ENCODE measurements around the gene LEMD2. TPM values are rescaled to one million over a fixed set of nuclear protein-coding genes. Genes with fewer than 3 reads are reported as not detected.

Gene LEMD2
- total RNA-seq, 4 donors from 2014 or later, result 44.3 to 99.2 (median 55.6) TPM

GRCh38 chr6:33727126-33727525 lies 61.8 kb downstream of the LEMD2 start:
- Histone ChIP-seq H3K27ac (no peak overlapping the region), H3K4me3 (no peak overlapping the region), H3K36me3 (no peaks in the 10 kb centered on the region), H3K4me1 (no peaks in the 10 kb centered on the region), H3K9me3 (no peaks in the 10 kb centered on the region), H3K27me3 (peaks cover 10% of the 10 kb centered on the region)
- WGBS, result 97% methylated on average over 5 of the region's 7 CpGs
- TF ChIP-seq EP300 (IDR thresholded peaks at IDR 0.05) (no peak), POLR2AphosphoS5 (IDR thresholded peaks at IDR 0.05) (no peak), CTCF (IDR thresholded peaks at IDR 0.05) (no peak), POLR2A (IDR thresholded peaks at IDR 0.05) (no peak)
- DNase-seq (ENCODE audit: low spot score in 2 of 2), result no peak

- WGBS, result 97% methylated on average over 15 of the region's 15 CpGs
- H3K27ac ChIP-seq, result no peak overlapping the region
- H3K9me3 ChIP-seq, result no peaks in the 10 kb centered on the region
- H3K36me3 ChIP-seq, result no peaks in the 10 kb centered on the region
- no peaks in the 10 kb centered on the region for H3K4me1 ChIP-seq
- DNase-seq (ENCODE audit: low spot score in 2 of 2), result no peak
- TF ChIP-seq POLR2AphosphoS5 (IDR thresholded peaks at IDR 0.05) (no peak), EP300 (IDR thresholded peaks at IDR 0.05) (no peak), CTCF (IDR thresholded peaks at IDR 0.05) (no peak), POLR2A (IDR thresholded peaks at IDR 0.05) (no peak)
- peaks cover 13% of the 10 kb centered on the region for H3K27me3 ChIP-seq
- no peak overlapping the region for H3K4me3 ChIP-seq
These were observed 62.2 kb downstream of the LEMD2 start for GRCh38 chr6:33726696-33727095.

GRCh38 chr6:33725891-33726673 lies 62.8 kb downstream of the LEMD2 start:
- H3K36me3 ChIP-seq, result no peaks in the 10 kb centered on the region
- WGBS, result 86% methylated on average over 7 of the region's 7 CpGs
- TF ChIP-seq EP300 (IDR thresholded peaks at IDR 0.05) (no peak), CTCF (IDR thresholded peaks at IDR 0.05) (no peak), POLR2AphosphoS5 (IDR thresholded peaks at IDR 0.05) (no peak), POLR2A (IDR thresholded peaks at IDR 0.05) (no peak)
- H3K4me3 ChIP-seq, result no peak overlapping the region
- H3K27ac ChIP-seq, result no peak overlapping the region
- no peak for DNase-seq (ENCODE audit: low spot score in 2 of 2)
- H3K9me3 ChIP-seq, result no peaks in the 10 kb centered on the region
- no peaks in the 10 kb centered on the region for H3K4me1 ChIP-seq
- H3K27me3 ChIP-seq, result peaks cover 13% of the 10 kb centered on the region

GRCh38 chr6:33725222-33725621 lies 63.7 kb downstream of the LEMD2 start:
- WGBS, result 93% methylated on average over 14 of the region's 14 CpGs
- no peaks in the 10 kb centered on the region for H3K9me3 ChIP-seq
- no peak for DNase-seq (ENCODE audit: low spot score in 2 of 2)
- TF ChIP-seq CTCF (IDR thresholded peaks at IDR 0.05) (no peak), EP300 (IDR thresholded peaks at IDR 0.05) (no peak), POLR2A (IDR thresholded peaks at IDR 0.05) (no peak), POLR2AphosphoS5 (IDR thresholded peaks at IDR 0.05) (no peak)
- H3K4me1 ChIP-seq, result no peaks in the 10 kb centered on the region
- peaks cover 13% of the 10 kb centered on the region for H3K27me3 ChIP-seq
- no peak overlapping the region for H3K4me3 ChIP-seq
- H3K36me3 ChIP-seq, result no peaks in the 10 kb centered on the region
- H3K27ac ChIP-seq, result no peak overlapping the region

DNA sequence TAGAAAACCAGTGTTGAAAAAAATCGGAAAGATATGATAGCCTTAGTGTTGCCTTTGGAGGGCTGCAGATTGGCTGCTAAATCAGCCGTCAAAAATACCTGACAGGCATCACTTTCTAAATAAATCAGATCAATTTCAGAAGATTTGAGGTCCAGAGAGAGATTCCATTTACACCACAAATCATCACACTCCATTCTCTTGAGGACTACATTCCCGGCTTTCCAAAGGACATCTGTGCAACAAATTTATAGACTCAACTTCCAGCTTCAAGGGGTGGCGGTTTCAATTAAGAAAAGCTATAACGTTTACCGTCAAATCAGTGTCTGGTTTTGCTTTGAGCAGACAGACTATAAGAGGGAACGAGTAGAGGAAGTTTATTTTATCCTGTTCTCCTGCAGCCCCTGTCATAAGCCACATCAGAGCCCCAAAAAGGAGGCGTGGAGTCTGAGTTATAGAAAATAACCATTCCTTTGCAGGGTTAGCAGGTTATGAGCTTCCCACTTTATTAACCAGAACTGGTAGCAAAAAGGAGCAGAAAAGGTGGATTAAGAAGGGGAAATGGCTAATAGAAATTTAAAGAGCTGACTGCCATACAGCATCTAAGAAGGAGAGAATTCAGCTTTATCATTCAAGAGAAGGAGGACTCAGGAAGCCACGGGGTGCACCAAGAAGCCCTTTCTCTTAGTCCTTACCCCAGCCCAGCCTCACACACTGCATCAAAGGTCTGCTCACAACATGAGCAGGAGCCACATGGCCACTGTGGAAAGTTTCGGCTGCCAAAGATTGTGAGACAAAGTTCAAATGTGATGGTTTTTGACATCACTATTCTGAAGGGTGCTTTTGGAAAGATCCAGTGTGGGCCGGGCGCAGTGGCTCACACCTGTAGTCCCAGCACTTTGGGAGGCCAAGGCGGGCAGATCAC lies 64.6 kb downstream of the LEMD2 start:
- WGBS, result 62% methylated on average over 12 of the region's 13 CpGs
- Histone ChIP-seq H3K9me3 (no peaks in the 10 kb centered on the region), H3K4me1 (no peaks in the 10 kb centered on the region), H3K27me3 (peaks cover 13% of the 10 kb centered on the region), H3K36me3 (no peaks in the 10 kb centered on the region), H3K4me3 (no peak overlapping the region), H3K27ac (no peak overlapping the region)
- DNase-seq (ENCODE audit: low spot score in 2 of 2), result no peak
- TF ChIP-seq CTCF (IDR thresholded peaks at IDR 0.05) (no peak), POLR2AphosphoS5 (IDR thresholded peaks at IDR 0.05) (no peak), EP300 (IDR thresholded peaks at IDR 0.05) (no peak), POLR2A (IDR thresholded peaks at IDR 0.05) (no peak)

Data from suprapubic skin (tissue), 4 donors.